H1 (cell line): ENCODE results near the gene CPE. TPM values are rescaled to one million over a fixed set of nuclear protein-coding genes. Genes with fewer than 3 reads are reported as not detected.

Experiments
- CTCF ChIA-PET: fragments of 300-600 bp; sonication (Branson Sonifier 250); formaldehyde crosslinking; loops from one replicate; lab custom pipeline; 2021; ENCODE audit not compliant: partially characterized antibody; lab: Charles Lee
- POLR2A ChIA-PET: fragments of 300-600 bp; sonication (Branson Sonifier 250); formaldehyde crosslinking; loops from one replicate; lab custom pipeline; 2021; ENCODE audit warnings: inconsistent platforms; ENCODE audit not compliant: partially characterized antibody; lab: Charles Lee
- DNase-seq, 2 experiments: peaks; one replicate each; pipeline versions ENCODE4 v3.0.0 to v3.0.0-alpha.2; 2010 to 2022; ENCODE audit warnings: low spot score in 2 of 2, low read depth in 1 of 2, mixed read lengths in 1 of 2
- FAIRE-seq: peaks from 2 replicates; lab custom pipeline; 2011; peaks lifted over from hg19 to GRCh38; lab: Jason Lieb, UNC
- H2AFZ ChIP-seq: 2 replicates; pipeline ENCODE4 v1.8.1; 2012; ENCODE audit warnings: low read length, inconsistent platforms
- H2AK5ac ChIP-seq: 2 replicates; pipeline ENCODE4 v1.6.1; 2013; ENCODE audit warnings: low read depth, low read length
- H2BK120ac ChIP-seq: replicated peaks from 2 replicates; pipeline ENCODE3; 2013; ENCODE audit warnings: low read depth, low read length, inconsistent platforms
- H2BK12ac ChIP-seq: 2 replicates; pipeline ENCODE4 v1.6.1; 2013; ENCODE audit warnings: low read depth, low read length
- H2BK15ac ChIP-seq: 2 replicates; pipeline ENCODE4 v1.6.1; 2013; ENCODE audit warnings: low read length
- H2BK20ac ChIP-seq: 2 replicates; pipeline ENCODE4 v1.6.1; 2013; ENCODE audit warnings: low read length
- H2BK5ac ChIP-seq: 2 replicates; pipeline ENCODE4 v1.6.1; 2013; ENCODE audit warnings: low read depth, low read length
- H3K14ac ChIP-seq: 2 replicates; pipeline ENCODE4 v1.6.1; 2013; ENCODE audit warnings: inconsistent platforms; ENCODE audit not compliant: insufficient read length
- H3K18ac ChIP-seq: 2 replicates; pipeline ENCODE4 v1.6.1; 2013; ENCODE audit warnings: low read length; ENCODE audit errors: extremely low read depth
- H3K23ac ChIP-seq: 2 replicates; pipeline ENCODE4 v1.6.1; 2013; ENCODE audit warnings: inconsistent platforms; ENCODE audit not compliant: insufficient read length
- H3K23me2 ChIP-seq: 2 replicates; pipeline ENCODE4 v1.6.1; 2013; ENCODE audit warnings: low read depth, low read length
- H3K27ac ChIP-seq: 2 replicates; pipeline ENCODE4 v1.6.1; 2011; ENCODE audit warnings: low read depth, low read length, inconsistent platforms
- H3K27me3 ChIP-seq, 4 experiments: replicated peaks in 1 of 4; 1 replicate in 1 of 4; 2 replicates in 3 of 4; pipeline versions ENCODE4 v1.6.1 to v1.8.1; 2011 to 2013; ENCODE audit warnings: low read length in 3 of 4, mild to moderate bottlenecking in 3 of 4, inconsistent platforms in 2 of 4, mixed read lengths in 2 of 4, moderate library complexity in 1 of 4; ENCODE audit not compliant: control insufficient read depth in 3 of 4, insufficient read depth in 3 of 4; ENCODE audit errors: extremely low read depth in 1 of 4
- H3K36me3 ChIP-seq, 4 experiments: 2 replicates each; pipeline versions ENCODE4 v1.6.1 to v1.8.1; 2011 to 2013; ENCODE audit warnings: mild to moderate bottlenecking in 4 of 4, low read length in 3 of 4, moderate library complexity in 2 of 4, control low read depth in 1 of 4, inconsistent platforms in 1 of 4; ENCODE audit not compliant: insufficient read depth in 4 of 4, control insufficient read depth in 2 of 4
- H3K4ac ChIP-seq: replicated peaks from 2 replicates; pipeline ENCODE3; 2013; ENCODE audit warnings: low read length, low read depth, mixed read lengths, inconsistent platforms; ENCODE audit not compliant: insufficient read length
- H3K4me1 ChIP-seq, 4 experiments: replicated peaks in 1 of 4; 1 replicate in 1 of 4; 2 replicates in 3 of 4; pipeline versions ENCODE4 v1.6.1 to v1.8.1; 2011 to 2013; ENCODE audit warnings: low read length in 3 of 4, inconsistent platforms in 2 of 4, mixed read lengths in 1 of 4; ENCODE audit not compliant: insufficient read depth in 4 of 4, control insufficient read depth in 3 of 4
- H3K4me2 ChIP-seq, 2 experiments: 2 replicates each; pipeline versions ENCODE4 v1.6.1 to v1.8.1; 2011 to 2013; ENCODE audit warnings: low read depth in 2 of 2, low read length in 2 of 2, control low read depth in 1 of 2, inconsistent platforms in 1 of 2, mild to moderate bottlenecking in 1 of 2; ENCODE audit not compliant: insufficient read depth in 1 of 2
- H3K4me3 ChIP-seq, 4 experiments: fragments of 200-600, 300-600 bp in 1 of 4; sonication (generic), shearing (Covaris generic), sonication (Bioruptor Twin) in 1 of 4; 2 replicates each; pipeline versions ENCODE4 v1.5.1 to v1.8.1; 2011 to 2016; ENCODE audit warnings: low read length in 4 of 4, low read depth in 3 of 4, control low read depth in 2 of 4, inconsistent platforms in 2 of 4, mild to moderate bottlenecking in 2 of 4, mixed read lengths in 1 of 4, moderate library complexity in 1 of 4; ENCODE audit not compliant: insufficient read depth in 2 of 4; ENCODE audit errors: extremely low read depth in 1 of 4
- H3K56ac ChIP-seq: replicated peaks from 2 replicates; pipeline ENCODE3; 2013; ENCODE audit warnings: low read depth, mild to moderate bottlenecking, mixed read lengths, low read length, inconsistent platforms; ENCODE audit not compliant: insufficient read length
- H3K79me1 ChIP-seq: 2 replicates; pipeline ENCODE4 v1.6.1; 2013; ENCODE audit warnings: low read depth, low read length, control low read depth
- H3K79me2 ChIP-seq, 2 experiments: 2 replicates each; pipeline versions ENCODE4 v1.6.1 to v1.8.1; 2012 to 2013; ENCODE audit warnings: low read length in 2 of 2, mild to moderate bottlenecking in 2 of 2, inconsistent platforms in 1 of 2; ENCODE audit not compliant: insufficient read depth in 2 of 2, control insufficient read depth in 1 of 2
- H3K9ac ChIP-seq, 4 experiments: replicated peaks in 1 of 4; 1 replicate in 1 of 4; 2 replicates in 3 of 4; pipeline versions ENCODE4 v1.6.1 to v1.8.1; 2011 to 2013; ENCODE audit warnings: low read depth in 3 of 4, low read length in 3 of 4, control low read depth in 2 of 4, mild to moderate bottlenecking in 2 of 4, moderate library complexity in 2 of 4, inconsistent platforms in 1 of 4; ENCODE audit errors: extremely low read depth in 1 of 4
- H3K9me3 ChIP-seq, 2 experiments: 2 replicates each; pipeline versions ENCODE4 v1.6.1 to v1.8.1; 2012 to 2013; ENCODE audit warnings: mild to moderate bottlenecking in 2 of 2, moderate library complexity in 2 of 2, control low read depth in 1 of 2, inconsistent platforms in 1 of 2, low read depth in 1 of 2, low read length in 1 of 2, mixed read lengths in 1 of 2; ENCODE audit not compliant: insufficient read depth in 2 of 2
- H4K20me1 ChIP-seq, 2 experiments: replicated peaks in 1 of 2; 2 replicates each; pipeline versions ENCODE3 to v1.8.1; 2011 to 2013; ENCODE audit warnings: inconsistent platforms in 2 of 2, low read length in 2 of 2, mild to moderate bottlenecking in 1 of 2; ENCODE audit not compliant: insufficient read depth in 2 of 2, control insufficient read depth in 1 of 2
- H4K5ac ChIP-seq: 2 replicates; pipeline ENCODE4 v1.6.1; 2013; ENCODE audit warnings: low read length, low read depth, mixed read lengths, inconsistent platforms; ENCODE audit not compliant: insufficient read length
- H4K8ac ChIP-seq: 2 replicates; pipeline ENCODE4 v1.8.0; 2013; ENCODE audit warnings: mild to moderate bottlenecking, moderate library complexity, low read length, inconsistent platforms; ENCODE audit not compliant: insufficient read depth; ENCODE audit errors: extremely low read depth
- H4K91ac ChIP-seq: replicated peaks from 2 replicates; pipeline ENCODE3; 2013; ENCODE audit warnings: low read length, mixed read lengths, inconsistent platforms; ENCODE audit not compliant: insufficient read length
- CBX5 ChIP-seq: fragments of 300-800, 300-1000 bp; sonication (generic); IDR thresholded peaks from 2 replicates; pipeline ENCODE4 v1.7.1; 2016; ENCODE audit warnings: antibody characterized with exemption, low read length, low read depth
- CEBPB ChIP-seq: IDR thresholded peaks from 2 replicates; pipeline ENCODE4 v1.6.1; 2012; ENCODE audit warnings: low read depth, low read length
- CHD1 ChIP-seq: IDR thresholded peaks from 2 replicates; pipeline ENCODE4 v1.6.1; 2012; ENCODE audit warnings: low read depth, low read length, improper control_type of control experiment
- CREB1 ChIP-seq: IDR thresholded peaks from 2 replicates; pipeline ENCODE4 v1.6.1; 2012; ENCODE audit warnings: inconsistent platforms
- KDM4A ChIP-seq: IDR thresholded peaks from one replicate; pipeline ENCODE4 v1.7.1; 2012; ENCODE audit warnings: low read depth, mild to moderate bottlenecking, moderate library complexity, low read length, inconsistent platforms; ENCODE audit not compliant: severe bottlenecking
- POLR2A ChIP-seq, 2 experiments: IDR thresholded peaks; 1 replicate in 1 of 2; 2 replicates in 1 of 2; pipeline ENCODE4 v1.6.1; 2011; ENCODE audit warnings: low read depth in 2 of 2, low read length in 2 of 2, mild to moderate bottlenecking in 2 of 2; ENCODE audit errors: control extremely low read depth in 1 of 2
- POLR2AphosphoS5 ChIP-seq: IDR thresholded peaks from 2 replicates; pipeline ENCODE4 v1.6.1; 2011; ENCODE audit warnings: low read depth, low read length
- POU5F1 ChIP-seq: IDR thresholded peaks from 2 replicates; pipeline ENCODE4 v1.6.1; 2011; ENCODE audit warnings: low read depth, mild to moderate bottlenecking, low read length, moderate library complexity
- RBBP5 ChIP-seq: IDR thresholded peaks from 2 replicates; pipeline ENCODE4 v1.7.1; 2012; ENCODE audit warnings: low read depth, mild to moderate bottlenecking, inconsistent platforms, low read length, moderate library complexity, borderline replicate concordance
- SIX5 ChIP-seq: IDR thresholded peaks from 2 replicates; pipeline ENCODE4 v1.6.1; 2011; ENCODE audit warnings: mild to moderate bottlenecking, low read depth, low read length
- TAF7 ChIP-seq: optimal IDR thresholded peaks from 2 replicates; pipeline ENCODE3; 2011; ENCODE audit warnings: low read depth, mild to moderate bottlenecking, inconsistent platforms, low read length, moderate library complexity, borderline replicate concordance
- YY1 ChIP-seq: IDR thresholded peaks from 2 replicates; pipeline ENCODE4 v1.6.1; 2011; ENCODE audit warnings: low read depth, mild to moderate bottlenecking, low read length
- WGBS, 2 experiments: shearing (Covaris generic) in 1 of 2; methylation state at CpG; one replicate each; pipeline versions ENCODE4 v1.1.6 to v1.1.7; 2013 to 2015; ENCODE audit warnings: low lambda C conversion rate in 2 of 2, mixed read lengths in 2 of 2, inconsistent platforms in 1 of 2, low coverage in 1 of 2, missing lambda C conversion rate in 1 of 2; ENCODE audit not compliant: insufficient replicate concordance in 2 of 2, insufficient coverage in 1 of 2, insufficient read length in 1 of 2; ENCODE audit errors: extremely low coverage in 1 of 2, missing lambda C conversion rate in 1 of 2; 5-methylcytosine and 5-hydroxymethylcytosine counted together
- polyA plus RNA-seq, 7 experiments: library from polyadenylated mRNA; depleted of rRNA in 3 of 7; stranded (reverse) in 5 of 7; unstranded in 2 of 7; fragments of >200 nt in 5 of 7; fragments of 200-250 nt in 2 of 7; gene quantifications; 1 replicate in 5 of 7; 2 replicates in 1 of 7; 4 replicates in 1 of 7; pipeline versions ENCODE4 v1.2.1 to v1.2.3, GENCODE V29; 2011 to 2013; ENCODE audit warnings: missing spikeins in 2 of 7, mixed read lengths in 2 of 7
- total RNA-seq: library from RNA; stranded (reverse); fragmentation: NEBNext Ultra II Directional; extraction: Animal tissue kit (Norgen Biotek cat#: 25700); gene quantifications from 2 replicates; pipeline ENCODE4 v1.2.1, GENCODE V29; 2021
- TF ChIP-seq, protein P1 (sequence below): IDR thresholded peaks from 2 replicates; pipeline ENCODE4 v1.6.1; 2012; ENCODE audit warnings: inconsistent platforms

The CPE gene
- total and polyA plus RNA-seq, 2 of the 8 experiments (the other 6 are each of a cell fraction or from before 2014, with no cell fraction given), result 9.4 to 10.2 TPM

DNA sequence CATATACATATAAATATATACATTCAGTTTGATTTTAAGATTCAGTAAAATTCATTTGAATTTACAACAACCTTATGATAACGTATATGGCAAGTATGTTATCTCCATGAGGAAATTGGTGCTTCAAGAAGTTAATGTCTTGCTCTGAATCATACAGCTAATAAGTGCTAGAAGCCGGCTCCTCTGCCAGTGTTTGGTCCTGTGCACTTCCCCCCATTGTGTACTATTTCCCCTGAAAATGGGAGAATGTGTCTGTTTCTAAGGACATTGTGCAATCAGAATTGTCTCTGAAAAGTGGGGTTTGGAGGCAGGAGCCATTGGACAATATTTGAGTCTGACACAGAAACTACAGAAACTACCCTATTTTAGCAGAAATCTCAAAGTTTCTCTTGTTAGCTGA lies 135.9 kb downstream of the CPE start:
- Histone ChIP-seq H3K36me3 (no peaks in the 10 kb centered on the region), H2AK5ac (no peak overlapping the region), H3K27me3 (no peaks in the 10 kb centered on the region), H2BK20ac (no peak overlapping the region), H2BK15ac (no peak overlapping the region), H3K23ac (no peak overlapping the region), H2BK120ac (no peak overlapping the region), H3K14ac (no peak overlapping the region), H3K18ac (no peak overlapping the region), H3K4me3 (no peak overlapping the region), H3K4me2 (no peak overlapping the region), H3K9ac (no peak overlapping the region), H2BK5ac (no peak overlapping the region), H3K27ac (no peak overlapping the region), H4K8ac (no peak overlapping the region), H3K4me1 (no peaks in the 10 kb centered on the region), H2BK12ac (no peak overlapping the region), H3K56ac (no peak overlapping the region), H4K91ac (no peak overlapping the region), H2AFZ (no peak overlapping the region), H3K23me2 (no peaks in the 10 kb centered on the region), H3K79me1 (no peaks in the 10 kb centered on the region), H3K9me3 (no peaks in the 10 kb centered on the region), H3K79me2 (no peaks in the 10 kb centered on the region), H4K20me1 (no peaks in the 10 kb centered on the region), H4K5ac (no peak overlapping the region), H3K4ac (no peak overlapping the region)
- ChIA-PET CTCF (interaction anchor here (0.8 to 1.6 kb wide), 4 partner anchors 13 to 577 kb away, joined by 3 to 7 read pairs (median 4); no protein-coding TSS in a partner anchor), POLR2A (interaction anchor here (0.6 kb wide), 1 partner anchor 37 kb away, joined by 3 read pairs; no protein-coding TSS in a partner anchor)
- DNase-seq, result no peak
- 90% methylated on average over 2 of the region's 2 CpGs; no CpG with 5 or more reads in 1 of the 2 experiments for WGBS, 2 experiments
- TF ChIP-seq SIX5 (no peak), RBBP5 (no peak), CEBPB (no peak), CHD1 (no peak), POLR2AphosphoS5 (no peak), CBX5 (no peak), TAF7 (no peak), KDM4A (no peak), CREB1 (no peak), POLR2A (IDR thresholded peaks at IDR 0.05; ENCODE audit: control extremely low read depth in 1 of 2, low read depth in 2 of 2, low read length in 2 of 2) (no peak), YY1 (no peak), POU5F1 (no peak)
- TF ChIP-seq, protein P1, sequence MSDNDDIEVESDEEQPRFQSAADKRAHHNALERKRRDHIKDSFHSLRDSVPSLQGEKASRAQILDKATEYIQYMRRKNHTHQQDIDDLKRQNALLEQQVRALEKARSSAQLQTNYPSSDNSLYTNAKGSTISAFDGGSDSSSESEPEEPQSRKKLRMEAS, result no peak
- no peak for FAIRE-seq
